ENCODE measurements around the gene CSNK1G1. TPM values are rescaled to one million over a fixed set of nuclear protein-coding genes. Genes with fewer than 3 reads are reported as not detected.

Gene CSNK1G1
- total RNA-seq, 1 donor from 2014 or later: 6.3 TPM

- no peak overlapping the region for H3K27ac ChIP-seq (replicated peaks)
- intact Hi-C loops (cut with micrococcal nuclease): no loop called here
- no peaks in the 10 kb centered on the region for H3K4me1 ChIP-seq
- H3K9me3 ChIP-seq (replicated peaks): no peaks in the 10 kb centered on the region
- no peak for TF ChIP-seq CTCF (IDR thresholded peaks at IDR 0.05; ENCODE audit: borderline replicate concordance)
- H3K36me3 ChIP-seq: no peaks in the 10 kb centered on the region
- DNase-seq: no peak
- H3K27me3 ChIP-seq (ENCODE audit: low read depth): no peaks in the 10 kb centered on the region
- H3K4me3 ChIP-seq: no peak overlapping the region
Observed at GRCh38 chr15:64285871-64286270, 70.1 kb downstream of the CSNK1G1 start.

- Histone ChIP-seq H3K4me3 (no peak overlapping the region), H3K27me3 (ENCODE audit: low read depth) (no peaks in the 10 kb centered on the region), H3K4me1 (no peaks in the 10 kb centered on the region), H3K36me3 (no peaks in the 10 kb centered on the region), H3K27ac (replicated peaks) (no peak overlapping the region), H3K9me3 (replicated peaks) (no peaks in the 10 kb centered on the region)
- intact Hi-C loops (cut with micrococcal nuclease): no loop called here
- TF ChIP-seq CTCF (IDR thresholded peaks at IDR 0.05; ENCODE audit: borderline replicate concordance): no peak
- no peak for DNase-seq
Observed at GRCh38 chr15:64285150-64285549, 70.8 kb downstream of the CSNK1G1 start.

- Histone ChIP-seq H3K4me3 (no peak overlapping the region), H3K4me1 (no peaks in the 10 kb centered on the region), H3K9me3 (replicated peaks) (no peaks in the 10 kb centered on the region), H3K27me3 (ENCODE audit: low read depth) (no peaks in the 10 kb centered on the region), H3K27ac (replicated peaks) (no peak overlapping the region), H3K36me3 (no peaks in the 10 kb centered on the region)
- no peak for DNase-seq
- intact Hi-C loops (cut with micrococcal nuclease): no loop called here
- TF ChIP-seq CTCF (IDR thresholded peaks at IDR 0.05; ENCODE audit: borderline replicate concordance): no peak
Observed at GRCh38 chr15:64284042-64284441, 71.9 kb downstream of the CSNK1G1 start.

GRCh38 chr15:64282701-64283100 is 73.3 kb downstream of the CSNK1G1 start:
- no peaks in the 10 kb centered on the region for H3K36me3 ChIP-seq
- no peak for DNase-seq
- intact Hi-C loops (cut with micrococcal nuclease): no loop called here
- H3K9me3 ChIP-seq (replicated peaks): no peaks in the 10 kb centered on the region
- no peak overlapping the region for H3K4me3 ChIP-seq
- no peak for TF ChIP-seq CTCF (IDR thresholded peaks at IDR 0.05; ENCODE audit: borderline replicate concordance)
- no peak overlapping the region for H3K27ac ChIP-seq (replicated peaks)
- H3K4me1 ChIP-seq: no peaks in the 10 kb centered on the region
- no peaks in the 10 kb centered on the region for H3K27me3 ChIP-seq (ENCODE audit: low read depth)

- no peak overlapping the region for H3K4me3 ChIP-seq
- H3K9me3 ChIP-seq (replicated peaks): no peaks in the 10 kb centered on the region
- no peak overlapping the region for H3K27ac ChIP-seq (replicated peaks)
- no peak for TF ChIP-seq CTCF (IDR thresholded peaks at IDR 0.05; ENCODE audit: borderline replicate concordance)
- no peaks in the 10 kb centered on the region for H3K27me3 ChIP-seq (ENCODE audit: low read depth)
- no peak for DNase-seq
- H3K4me1 ChIP-seq: peaks cover 9% of the 10 kb centered on the region
- no peaks in the 10 kb centered on the region for H3K36me3 ChIP-seq
- intact Hi-C loops (cut with micrococcal nuclease): no loop called here
Observed at GRCh38 chr15:64279131-64279530, 76.8 kb downstream of the CSNK1G1 start.

GRCh38 chr15:64275934-64276333 is 80.0 kb downstream of the CSNK1G1 start:
- peak overlapping the region; percentile 54 for H3K27ac ChIP-seq (replicated peaks)
- peaks cover 9% of the 10 kb centered on the region for H3K4me1 ChIP-seq
- intact Hi-C loops (cut with micrococcal nuclease): no loop called here
- no peak overlapping the region for H3K4me3 ChIP-seq
- no peaks in the 10 kb centered on the region for H3K36me3 ChIP-seq
- no peak for DNase-seq
- peaks cover 8% of the 10 kb centered on the region for H3K9me3 ChIP-seq (replicated peaks)
- no peaks in the 10 kb centered on the region for H3K27me3 ChIP-seq (ENCODE audit: low read depth)
- no peak for TF ChIP-seq CTCF (IDR thresholded peaks at IDR 0.05; ENCODE audit: borderline replicate concordance)
